Measurements from ENCODE around the gene S100A5.

DNA sequence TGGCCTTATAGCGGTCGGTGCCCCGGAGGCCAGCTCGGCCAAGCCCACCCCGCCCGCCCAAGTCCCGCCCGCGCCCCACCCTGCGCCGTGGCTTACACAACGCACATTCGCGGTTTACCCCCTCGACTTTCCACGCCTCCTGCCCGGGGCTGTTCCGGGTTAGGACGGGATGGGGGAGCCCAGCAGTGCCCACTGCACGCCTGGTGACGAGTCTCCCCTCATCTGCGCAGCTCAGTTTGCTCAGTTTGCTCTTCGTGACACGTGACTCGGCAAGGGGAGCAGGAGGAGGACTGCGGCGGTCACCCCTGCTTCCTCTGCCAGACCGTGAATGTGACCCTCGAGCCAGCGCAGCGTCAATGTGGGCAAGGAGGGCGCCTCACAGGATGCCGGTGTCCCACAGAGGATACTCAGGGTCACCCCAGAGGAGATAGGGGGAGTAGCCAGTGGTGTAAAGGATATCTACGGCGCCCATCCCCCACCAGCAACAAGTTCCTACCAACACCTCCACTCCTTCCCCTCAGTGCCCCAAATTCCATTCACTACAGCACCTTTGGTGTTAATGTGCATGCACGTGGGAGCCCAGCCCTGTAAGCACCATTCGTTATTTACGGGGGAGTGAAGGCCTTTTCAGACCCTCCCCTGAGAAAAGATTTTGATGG is 4.6 kb downstream of the S100A5 start:
- TF ChIP-seq CTCF (IDR thresholded peaks at IDR 0.05) = no peak
- TF ChIP-seq ZFX (IDR thresholded peaks at IDR 0.05; ENCODE audit: borderline replicate concordance) = no peak
